Measurements from ENCODE around the gene MPP3. TPM values are rescaled to one million over a fixed set of nuclear protein-coding genes. Genes with fewer than 3 reads are reported as not detected.

MPP3 gene
- total RNA-seq, 4 donors from 2014 or later, result 19.2 to 31.5 (median 22.1) TPM

DNA sequence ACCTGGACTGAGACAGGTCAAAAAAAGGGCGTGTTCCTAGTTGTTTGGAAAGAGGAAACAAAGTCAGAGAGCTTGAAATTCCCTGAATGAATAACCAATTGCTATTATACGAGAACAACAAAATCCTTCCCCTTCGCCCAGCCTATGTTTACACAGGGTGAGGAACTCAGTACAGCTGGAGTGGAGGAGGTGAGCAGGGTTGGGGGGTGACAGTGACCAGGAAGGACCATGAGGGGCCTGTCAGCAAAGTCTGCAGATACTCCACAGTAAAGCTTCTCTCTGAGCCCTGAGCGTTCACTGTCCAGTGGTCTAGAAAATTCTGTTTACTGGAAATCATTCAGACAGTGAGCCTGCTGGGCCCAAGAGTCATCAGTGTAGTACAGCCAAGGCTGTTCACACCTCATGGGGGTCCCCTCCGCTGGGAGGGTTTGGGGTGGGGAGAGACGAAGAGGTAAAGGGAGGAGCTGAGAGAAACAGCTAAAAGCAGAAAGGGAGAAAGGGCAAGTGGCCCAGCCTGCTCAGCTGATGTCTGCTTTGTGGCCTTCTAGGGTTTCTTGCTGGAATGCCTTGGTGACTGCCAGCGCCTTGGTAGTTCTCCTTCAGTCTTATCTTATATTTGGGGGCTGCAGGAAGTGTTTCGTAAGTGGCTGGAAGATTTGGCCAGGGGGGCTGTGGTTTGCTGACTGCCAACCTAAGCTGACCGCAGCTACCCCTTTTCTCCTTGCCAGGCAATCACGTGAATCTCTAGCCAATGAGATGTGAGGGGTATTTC, 59.9 kb downstream of the MPP3 start:
- Histone ChIP-seq H3K36me3 (peaks cover 0 to 85% (median 15%) of the 10 kb centered on the region in 3 donors), H3K27me3 (no peaks in the 10 kb centered on the region), H3K4me1 (peaks cover 0 to 43% (median 4%) of the 10 kb centered on the region in 4 donors), H3K27ac (peak overlapping the region in 2 of 4 donors; percentile 6 to 43), H3K9me3 (no peaks in the 10 kb centered on the region), H3K4me3 (no peak overlapping the region)
- peak in 1 of 2 donors; percentile 35 for DNase-seq (ENCODE audit: low spot score in 2 of 2)
- TF ChIP-seq CTCF (IDR thresholded peaks at IDR 0.05) (no peak), POLR2A (IDR thresholded peaks at IDR 0.05) (no peak), EP300 (IDR thresholded peaks at IDR 0.05) (peak in 1 of 2 donors; percentile 47)
- 80 to 82% methylated on average over 10 of the region's 10 CpGs for WGBS, 2 donors

DNA sequence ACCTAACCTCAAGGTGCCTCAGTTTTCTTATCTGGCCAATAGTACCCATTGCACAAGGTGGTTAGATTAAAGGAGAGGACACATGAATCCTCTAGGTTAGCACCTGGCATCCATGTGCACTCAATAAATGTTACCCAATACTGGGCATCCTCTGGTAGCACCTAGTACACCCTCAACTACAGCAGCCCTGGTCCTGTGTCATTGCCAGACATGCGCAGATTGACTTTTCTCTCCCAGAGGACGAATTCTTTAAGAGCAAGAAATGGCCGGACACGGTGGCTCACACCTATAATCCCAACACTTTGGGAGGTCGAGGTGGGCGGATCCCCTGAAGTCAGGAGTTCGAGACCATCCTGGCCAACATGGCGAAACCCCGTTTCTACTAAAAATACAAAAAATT, 61.5 kb downstream of the MPP3 start:
- no peaks in the 10 kb centered on the region for H3K9me3 ChIP-seq
- TF ChIP-seq CTCF (IDR thresholded peaks at IDR 0.05) (no peak), POLR2A (IDR thresholded peaks at IDR 0.05) (no peak), EP300 (IDR thresholded peaks at IDR 0.05) (no peak)
- H3K4me1 ChIP-seq, result peaks cover 0 to 40% (median under 1%) of the 10 kb centered on the region in 4 donors
- H3K27ac ChIP-seq, result no peak overlapping the region
- no peak overlapping the region for H3K4me3 ChIP-seq
- no peak for DNase-seq (ENCODE audit: low spot score in 2 of 2)
- no peaks in the 10 kb centered on the region for H3K27me3 ChIP-seq
- H3K36me3 ChIP-seq, result peaks cover 0 to 92% (median 15%) of the 10 kb centered on the region in 3 donors
- WGBS, 2 donors, result 88 to 92% methylated on average over 9 of the region's 9 CpGs

DNA sequence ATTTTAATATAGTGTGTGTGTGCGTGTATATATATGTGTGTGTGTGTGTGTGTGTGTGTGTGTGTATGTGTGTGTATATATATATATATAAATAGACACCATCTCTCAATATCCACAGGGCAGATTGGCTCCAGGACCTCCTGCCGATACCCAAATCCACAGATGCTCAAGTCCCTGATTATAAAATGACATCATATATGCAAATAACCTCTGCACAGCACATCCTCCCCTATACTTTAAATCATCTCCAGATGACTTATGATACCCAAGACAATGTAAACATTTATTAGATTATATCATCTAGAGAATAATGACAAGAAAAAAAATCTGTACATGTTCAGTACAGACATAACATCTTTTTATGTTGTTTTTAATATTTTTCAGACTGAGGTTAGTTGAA, 62.0 kb downstream of the MPP3 start:
- no peaks in the 10 kb centered on the region for H3K27me3 ChIP-seq
- no peak for DNase-seq (ENCODE audit: low spot score in 2 of 2)
- no peak overlapping the region for H3K4me3 ChIP-seq
- TF ChIP-seq EP300 (IDR thresholded peaks at IDR 0.05) (no peak), CTCF (IDR thresholded peaks at IDR 0.05) (no peak), POLR2A (IDR thresholded peaks at IDR 0.05) (no peak)
- peaks cover 0 to 89% (median 15%) of the 10 kb centered on the region in 3 donors for H3K36me3 ChIP-seq
- WGBS, 2 donors, result 89 to 97% methylated on average over 2 of the region's 2 CpGs
- no peak overlapping the region for H3K27ac ChIP-seq
- H3K9me3 ChIP-seq, result no peaks in the 10 kb centered on the region
- peaks cover 0 to 35% (median 0%) of the 10 kb centered on the region in 4 donors for H3K4me1 ChIP-seq

- no peaks in the 10 kb centered on the region for H3K9me3 ChIP-seq
- WGBS, 2 donors, result 92 to 94% methylated on average over 11 of the region's 11 CpGs
- TF ChIP-seq POLR2A (IDR thresholded peaks at IDR 0.05) (no peak), EP300 (IDR thresholded peaks at IDR 0.05) (no peak), CTCF (IDR thresholded peaks at IDR 0.05) (no peak)
- no peak overlapping the region for H3K27ac ChIP-seq
- no peaks in the 10 kb centered on the region for H3K27me3 ChIP-seq
- peaks cover 0 to 83% (median 15%) of the 10 kb centered on the region in 3 donors for H3K36me3 ChIP-seq
- no peak overlapping the region for H3K4me3 ChIP-seq
- peaks cover 0 to 25% (median 0%) of the 10 kb centered on the region in 4 donors for H3K4me1 ChIP-seq
- DNase-seq (ENCODE audit: low spot score in 2 of 2), result no peak
Observed at GRCh38 chr17:43769859-43770258, 63.1 kb downstream of the MPP3 start.

DNA sequence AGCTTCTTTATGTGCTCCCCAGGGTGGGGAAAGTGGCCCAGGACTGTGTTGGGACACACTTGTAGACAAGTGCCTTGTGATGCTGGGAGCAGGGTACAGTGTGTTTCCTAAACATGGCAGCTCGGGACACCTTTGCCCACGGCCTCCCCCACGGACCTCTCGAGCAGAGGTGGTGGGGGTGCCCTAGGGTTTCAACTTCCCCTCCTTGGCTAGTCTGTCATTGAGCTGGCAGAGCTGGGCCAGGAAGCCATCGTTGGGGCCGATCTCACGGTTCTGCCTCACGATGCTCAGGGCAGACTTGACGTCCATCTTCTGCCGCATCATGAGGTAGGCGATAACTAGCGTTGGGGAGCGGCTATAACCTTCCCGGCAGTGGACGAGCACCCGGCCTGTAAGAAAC, 63.5 kb downstream of the MPP3 start:
- H3K9me3 ChIP-seq, result no peaks in the 10 kb centered on the region
- H3K36me3 ChIP-seq, result peaks cover 0 to 79% (median 13%) of the 10 kb centered on the region in 3 donors
- H3K4me3 ChIP-seq, result no peak overlapping the region
- no peak for DNase-seq (ENCODE audit: low spot score in 2 of 2)
- H3K4me1 ChIP-seq, result peaks cover 0 to 25% (median 0%) of the 10 kb centered on the region in 4 donors
- H3K27me3 ChIP-seq, result no peaks in the 10 kb centered on the region
- TF ChIP-seq POLR2A (IDR thresholded peaks at IDR 0.05) (no peak), CTCF (IDR thresholded peaks at IDR 0.05) (no peak), EP300 (IDR thresholded peaks at IDR 0.05) (no peak)
- H3K27ac ChIP-seq, result peak overlapping the region in 1 of 4 donors; percentile 25
- WGBS, 2 donors, result 91 to 96% methylated on average over 12 to 16 of the region's 16 CpGs

Measured in tibial nerve (tissue), 4 donors.